HG03135 (cell line): ENCODE measurements around the gene FRRS1L.

Source experiments
- ATAC-seq: cut with Tn5 transposase; IDR thresholded peaks from one replicate; pipeline ENCODE4 v1.9.1; 2021; ENCODE audit warnings: mild to moderate bottlenecking, moderate library complexity; ENCODE audit not compliant: unreplicated experiment

FRRS1L gene, protein sequence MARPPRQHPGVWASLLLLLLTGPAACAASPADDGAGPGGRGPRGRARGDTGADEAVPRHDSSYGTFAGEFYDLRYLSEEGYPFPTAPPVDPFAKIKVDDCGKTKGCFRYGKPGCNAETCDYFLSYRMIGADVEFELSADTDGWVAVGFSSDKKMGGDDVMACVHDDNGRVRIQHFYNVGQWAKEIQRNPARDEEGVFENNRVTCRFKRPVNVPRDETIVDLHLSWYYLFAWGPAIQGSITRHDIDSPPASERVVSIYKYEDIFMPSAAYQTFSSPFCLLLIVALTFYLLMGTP

DNA sequence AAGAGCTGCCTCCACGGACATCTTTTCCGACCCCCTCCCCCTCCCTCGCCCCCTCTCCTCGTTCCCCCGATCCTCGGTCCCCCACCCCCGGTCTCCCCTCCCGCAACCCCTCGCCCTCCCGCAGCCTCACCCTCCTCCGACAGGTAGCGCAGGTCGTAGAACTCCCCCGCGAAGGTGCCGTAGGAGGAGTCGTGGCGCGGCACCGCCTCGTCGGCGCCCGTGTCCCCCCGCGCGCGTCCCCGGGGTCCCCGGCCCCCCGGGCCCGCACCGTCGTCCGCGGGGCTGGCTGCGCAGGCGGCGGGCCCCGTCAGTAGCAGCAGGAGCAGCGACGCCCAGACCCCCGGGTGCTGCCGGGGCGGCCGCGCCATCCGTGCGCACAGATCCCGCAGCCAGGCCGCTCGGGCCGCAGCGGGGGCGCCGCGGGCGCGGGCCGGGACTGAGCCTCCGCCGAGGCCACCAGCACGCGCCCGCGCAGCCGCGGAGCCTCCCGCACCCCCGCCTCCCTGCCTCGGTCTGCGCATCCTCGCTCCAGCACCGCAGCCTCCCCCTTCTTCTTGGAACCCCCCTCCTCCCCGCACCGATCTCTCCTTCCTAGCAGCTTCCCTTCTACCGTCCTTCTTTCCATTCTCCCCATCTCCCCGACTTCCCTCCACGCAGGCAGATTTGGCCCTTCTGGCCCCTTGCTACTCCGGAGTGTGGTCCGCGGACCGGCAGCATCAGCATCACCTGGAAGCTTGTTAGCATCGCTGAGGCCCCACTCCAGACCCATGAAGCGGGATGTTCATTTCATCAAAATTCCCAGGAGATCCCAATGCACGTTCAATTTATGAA lies at the start of gene FRRS1L:
Gene FRRS1L (minus strand): TSS at position 479 of the 831 bp plus-strand sequence. CDS start 111 bp downstream, at position 368.
- ATAC-seq, result no peak

DNA sequence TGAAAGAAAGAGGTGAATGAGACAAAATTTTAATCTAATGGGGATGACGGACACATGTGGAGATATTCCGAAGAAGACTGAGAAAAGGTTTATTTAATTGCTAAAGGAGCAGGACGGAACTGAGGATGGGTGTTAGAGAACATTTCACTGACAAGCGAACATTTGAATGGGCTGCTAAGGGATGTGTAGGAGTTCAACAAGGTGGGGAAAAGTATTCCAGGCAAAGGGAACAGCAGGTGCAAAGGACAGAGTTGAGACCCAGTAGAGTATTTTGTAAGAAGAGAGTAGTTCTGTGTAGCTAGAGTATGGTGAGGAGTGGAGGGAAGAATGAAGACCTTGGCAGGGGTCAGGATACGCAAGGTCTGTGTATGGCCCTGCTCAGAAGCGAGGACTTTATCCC lies 47.4 kb upstream of the FRRS1L start:
- ATAC-seq, result no peak

DNA sequence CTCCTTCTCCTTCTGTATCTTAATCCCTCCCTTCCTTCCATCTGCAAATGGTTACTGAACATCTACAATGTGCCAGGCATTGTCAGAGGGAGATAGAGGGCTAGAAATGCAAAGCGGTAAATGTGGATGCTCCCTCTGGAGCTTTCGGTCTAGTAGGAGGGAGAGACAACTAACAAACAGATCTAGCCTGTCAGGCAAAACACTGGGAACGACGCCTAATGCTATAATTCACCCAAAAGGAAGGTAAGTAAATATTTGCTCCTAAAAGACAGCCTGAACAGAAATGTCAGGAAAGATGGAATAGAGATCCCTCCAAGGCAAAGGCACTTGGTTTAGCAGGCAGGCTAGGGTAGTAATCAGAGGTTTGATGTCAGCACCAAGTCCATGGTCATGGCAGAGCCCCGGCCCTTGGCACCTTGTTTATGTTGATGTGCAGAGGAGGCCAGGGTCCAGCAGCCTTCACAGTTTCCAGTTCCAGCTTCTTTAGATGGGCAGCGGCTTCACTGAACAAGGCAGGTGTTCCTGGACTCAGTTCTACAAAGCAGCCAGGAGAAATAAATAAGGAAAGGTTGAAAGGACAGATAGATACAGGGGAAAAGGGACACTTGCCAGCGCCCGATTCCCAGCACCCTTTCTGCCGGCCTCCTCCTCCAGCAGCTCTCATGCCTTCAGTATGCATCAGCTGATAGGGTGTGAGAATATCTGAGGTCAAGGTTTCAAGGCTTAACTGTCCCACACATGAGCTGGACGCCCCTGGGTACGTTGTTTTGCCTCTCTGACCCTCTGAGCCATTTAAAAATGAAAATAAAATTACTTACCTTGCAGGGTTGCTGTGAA lies 46.5 kb upstream of the FRRS1L start:
- ATAC-seq, result no peak

DNA sequence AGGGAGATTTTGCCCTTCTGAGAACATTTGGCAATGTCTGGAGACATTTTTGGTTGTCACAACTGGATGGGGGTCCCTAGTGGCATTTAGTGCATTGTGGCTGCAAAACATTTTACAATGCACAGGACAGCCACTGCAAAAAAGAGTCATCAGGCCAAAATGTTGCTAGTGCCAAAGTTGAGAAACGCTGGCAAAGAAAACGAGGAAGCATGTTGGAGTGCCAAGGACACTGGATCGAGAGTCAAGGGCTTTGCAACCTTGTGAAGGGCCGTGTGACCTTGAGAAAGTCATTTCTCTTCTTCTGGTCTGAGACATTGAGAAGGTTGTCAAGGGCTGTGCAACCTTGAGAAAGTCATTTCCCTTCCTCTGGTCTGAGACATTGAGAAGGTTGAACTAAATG lies 45.7 kb upstream of the FRRS1L start:
- no peak for ATAC-seq

DNA sequence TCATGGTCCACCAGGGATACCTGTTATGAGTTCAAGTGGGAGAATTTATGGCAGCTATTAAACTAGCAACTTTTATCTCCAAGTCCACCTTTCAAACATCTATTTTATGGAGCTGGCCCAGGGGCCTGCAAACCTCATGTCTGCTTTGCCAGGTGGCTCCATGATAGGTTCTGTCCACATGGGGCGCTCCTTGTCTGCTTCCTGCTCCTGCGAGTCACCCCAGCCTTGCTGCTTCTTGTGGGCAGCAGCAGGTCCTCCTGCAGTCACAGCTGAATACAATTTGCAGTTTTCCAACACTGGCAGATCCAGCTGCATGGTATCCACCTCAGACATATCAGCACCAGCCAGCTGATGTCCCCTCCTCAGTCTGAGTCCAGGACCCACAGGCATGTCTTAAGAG lies 39.6 kb upstream of the FRRS1L start:
- ATAC-seq, result no peak

DNA sequence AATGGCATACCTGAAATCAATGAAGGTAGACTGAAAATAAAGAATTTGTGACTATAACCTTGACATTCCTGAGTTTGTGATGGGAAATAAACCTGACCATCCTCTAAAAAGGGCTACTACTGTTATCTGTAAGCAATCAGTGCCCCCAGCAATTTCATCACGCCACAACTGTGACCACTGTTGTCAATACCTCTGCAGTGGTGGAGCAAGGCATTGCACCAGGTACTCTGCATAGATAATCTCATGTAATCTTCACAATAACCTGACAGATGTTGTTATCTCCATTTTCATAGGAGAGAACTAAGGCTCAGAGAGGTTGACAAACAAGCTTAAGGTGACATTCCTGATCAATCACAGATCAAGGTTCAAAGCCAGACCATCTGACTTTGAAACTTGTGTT lies 38.5 kb upstream of the FRRS1L start:
- ATAC-seq, result no peak

DNA sequence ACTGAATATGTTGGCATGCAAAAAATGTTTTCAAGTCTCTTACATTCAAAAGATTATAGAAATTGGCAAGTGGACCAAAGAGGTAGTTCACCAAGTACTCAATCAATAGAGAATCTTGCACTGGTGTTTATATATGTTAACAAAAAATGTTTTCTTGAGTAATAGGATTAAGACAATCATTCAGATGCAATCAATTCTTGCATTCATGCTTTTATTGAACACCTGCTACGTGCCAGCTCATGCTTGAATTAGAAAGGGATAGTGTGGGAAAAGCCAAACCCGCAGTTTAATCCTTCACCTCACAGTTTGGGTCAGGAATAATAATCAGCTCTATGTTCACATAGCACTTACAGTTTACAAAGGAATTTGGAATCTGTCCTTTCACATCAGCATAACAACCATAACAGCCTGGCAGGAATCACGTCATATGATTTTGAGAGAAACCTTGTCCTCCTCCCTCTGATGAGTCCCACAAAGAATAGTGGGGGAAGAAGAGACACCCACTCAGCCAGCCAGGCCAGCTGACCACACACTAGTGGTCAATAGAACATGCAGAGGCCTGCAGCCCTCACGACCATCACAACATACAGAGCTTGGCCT lies 36.8 kb upstream of the FRRS1L start:
- no peak for ATAC-seq

DNA sequence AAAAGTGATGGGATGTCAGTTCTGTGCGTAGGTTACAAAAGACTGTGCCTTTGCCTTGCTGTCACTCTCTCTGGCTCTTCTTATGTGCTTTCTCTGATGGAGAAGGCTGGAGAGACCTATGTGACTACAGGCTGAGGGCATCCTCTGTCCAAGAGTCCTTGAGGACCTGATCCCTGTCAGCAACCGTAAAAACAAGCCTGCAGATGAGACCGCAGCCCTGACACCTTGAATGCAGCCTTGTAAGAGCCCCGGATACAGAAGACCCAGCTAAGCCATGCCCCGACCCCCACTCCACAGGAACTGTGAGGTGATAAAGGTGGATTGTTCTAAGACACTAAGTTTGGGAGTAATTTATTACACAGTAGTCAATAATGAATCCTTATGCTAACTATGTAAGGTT lies 32.6 kb upstream of the FRRS1L start:
- no peak for ATAC-seq

DNA sequence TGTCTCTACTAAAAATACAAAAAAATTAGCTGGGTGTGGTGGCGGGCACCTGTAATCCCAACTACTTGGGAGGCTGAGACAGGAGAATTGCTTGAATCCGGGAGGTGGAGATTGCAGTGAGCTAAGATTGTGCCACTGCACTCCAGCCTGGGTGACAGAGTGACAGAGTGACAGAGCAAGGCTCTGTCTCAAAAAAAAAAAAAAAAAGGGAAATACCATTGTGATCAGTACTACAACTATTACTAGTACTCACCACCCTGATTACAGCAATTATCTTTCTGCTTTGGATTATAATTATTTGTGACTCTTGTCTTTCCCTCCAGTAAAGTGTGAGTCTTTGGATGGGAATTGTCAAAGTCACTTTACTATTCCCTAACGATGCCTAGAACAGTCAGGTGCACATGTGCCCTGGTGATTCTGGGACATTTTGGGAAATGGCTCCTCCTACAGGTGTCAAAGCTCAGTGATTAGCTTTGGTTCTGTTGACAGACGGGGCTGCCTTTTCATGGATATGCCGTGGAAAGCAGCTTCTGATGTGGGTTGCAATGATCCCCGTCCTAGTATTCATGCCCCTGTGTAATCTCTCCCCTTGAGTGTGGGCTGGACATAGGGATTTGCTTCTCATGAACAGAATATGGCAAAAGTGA lies 31.8 kb upstream of the FRRS1L start:
- ATAC-seq, result no peak

DNA sequence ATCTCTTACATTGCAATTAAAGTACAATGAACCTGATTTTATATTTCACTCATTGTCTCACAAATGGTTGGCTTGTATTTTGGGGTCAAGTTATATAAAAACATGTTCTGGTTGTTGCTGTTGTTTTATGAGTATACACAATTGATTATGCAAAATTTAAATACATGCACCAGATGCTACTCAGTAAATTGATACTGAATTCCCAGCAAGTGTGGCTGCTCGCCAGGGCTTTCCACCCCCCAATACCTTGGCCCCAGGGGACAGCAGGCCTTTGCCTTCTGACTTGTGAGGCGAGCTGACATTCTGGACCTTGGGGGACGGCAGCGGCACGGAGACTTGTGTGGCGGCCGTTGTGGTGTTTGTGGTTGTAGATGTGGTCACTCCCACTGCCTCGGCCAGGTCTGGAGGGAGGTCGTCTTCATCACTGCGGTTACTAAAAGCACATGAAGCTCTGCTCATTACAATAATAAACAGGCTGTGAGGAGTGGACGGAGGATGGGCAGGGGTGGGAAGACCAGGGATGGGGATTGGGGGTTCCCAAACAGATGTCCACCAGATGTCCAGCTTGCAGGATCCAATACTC lies 27.0 kb upstream of the FRRS1L start:
- no peak for ATAC-seq

DNA sequence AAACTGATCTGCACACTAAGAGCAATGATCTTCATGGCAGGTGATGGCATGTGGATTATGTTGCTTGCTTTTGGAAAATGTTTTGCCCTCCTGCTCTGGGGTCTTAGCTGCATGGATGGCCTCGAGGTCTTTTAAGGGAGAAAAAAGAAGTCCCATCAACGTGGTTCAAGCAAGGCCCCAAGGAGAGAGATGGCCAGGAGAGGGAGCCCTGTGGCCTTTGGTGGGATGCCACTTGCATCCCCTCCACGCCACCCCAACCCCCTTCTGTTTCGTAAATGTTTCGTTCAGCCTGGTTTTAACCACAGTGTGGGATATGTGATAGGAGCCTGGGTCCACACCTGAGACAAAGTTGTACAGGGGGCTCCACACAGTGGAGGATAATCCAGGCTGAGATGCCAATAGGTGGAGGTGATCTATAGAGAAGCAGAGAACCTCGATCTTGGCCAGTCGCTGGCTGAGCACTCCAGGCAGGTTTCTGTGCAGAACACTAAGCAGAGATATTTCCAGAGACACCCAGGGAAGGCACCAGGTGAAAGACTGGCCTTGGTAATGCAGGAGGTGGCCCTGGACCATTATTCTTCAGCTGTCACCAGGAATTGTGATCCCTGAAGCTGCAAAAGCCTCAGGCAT lies 25.8 kb upstream of the FRRS1L start:
- ATAC-seq, result no peak

DNA sequence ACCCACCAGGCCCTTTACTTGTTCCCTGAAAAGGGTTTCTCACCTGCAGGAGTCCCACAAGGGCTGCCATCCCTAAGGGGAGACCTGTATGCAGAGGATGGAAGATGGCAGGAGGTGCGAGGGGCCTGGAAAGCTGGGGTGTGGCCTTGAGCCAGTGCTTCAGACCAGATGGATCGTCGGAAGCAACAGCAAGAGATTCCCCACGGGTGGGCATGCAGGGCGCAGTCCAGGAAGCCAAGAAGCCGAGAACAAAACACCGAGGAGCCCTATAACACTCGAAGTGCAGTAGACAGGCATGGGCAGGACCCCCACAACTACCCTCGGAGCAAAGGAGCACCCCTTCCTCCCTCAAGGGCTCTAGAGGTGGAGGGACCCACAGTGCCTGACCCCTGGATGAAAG lies 24.7 kb upstream of the FRRS1L start:
- no peak for ATAC-seq

DNA sequence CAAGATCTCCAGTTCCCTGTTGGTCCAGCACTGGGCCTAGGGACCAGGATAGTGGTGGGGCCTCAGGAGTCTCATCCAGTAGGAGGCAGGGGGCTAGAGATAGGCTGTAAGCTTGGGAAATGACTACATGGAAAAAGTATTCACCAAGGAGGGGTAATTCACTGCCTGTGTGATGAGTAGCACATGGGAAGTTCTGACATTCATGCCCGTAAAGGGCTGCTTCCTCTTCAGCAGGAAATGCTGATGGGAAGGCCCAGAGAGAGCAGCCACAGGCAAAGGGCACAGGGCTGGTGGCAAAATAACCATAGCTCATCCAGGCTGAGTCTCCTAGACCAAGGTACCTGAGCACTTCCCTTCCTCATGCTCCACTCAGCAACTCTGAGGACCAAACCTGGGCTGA lies 23.1 kb upstream of the FRRS1L start:
- no peak for ATAC-seq

DNA sequence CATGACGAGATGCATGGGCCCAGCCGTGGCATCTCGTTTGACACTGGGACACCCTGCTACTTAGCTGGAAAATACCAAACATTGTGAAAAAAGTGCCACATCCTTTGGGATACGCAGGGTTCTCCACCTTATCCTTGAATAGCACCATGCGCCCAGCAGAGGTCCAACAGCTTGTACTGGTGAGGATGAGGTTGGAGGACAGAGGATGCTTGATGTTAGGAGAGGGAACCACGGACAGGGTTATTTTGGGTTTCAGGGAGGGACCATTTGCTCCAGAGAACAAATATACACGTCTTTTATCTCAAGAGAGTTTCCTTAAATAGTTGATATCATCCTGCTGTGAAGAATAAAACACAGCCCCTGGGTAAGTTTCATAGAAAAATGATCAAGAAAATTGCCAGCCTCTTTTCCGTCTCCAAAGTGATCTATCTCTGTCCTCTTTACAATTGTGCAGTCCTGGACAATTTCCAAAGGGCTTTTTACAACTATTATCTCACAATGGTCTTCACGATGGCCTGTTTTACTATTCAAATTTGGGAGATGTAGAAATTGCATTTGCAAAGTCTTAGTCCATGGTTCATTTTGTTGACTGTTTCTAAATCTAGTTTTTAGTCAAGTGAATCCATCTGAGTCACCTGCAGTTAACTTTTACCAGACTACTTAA lies 19.9 kb upstream of the FRRS1L start:
- no peak for ATAC-seq

DNA sequence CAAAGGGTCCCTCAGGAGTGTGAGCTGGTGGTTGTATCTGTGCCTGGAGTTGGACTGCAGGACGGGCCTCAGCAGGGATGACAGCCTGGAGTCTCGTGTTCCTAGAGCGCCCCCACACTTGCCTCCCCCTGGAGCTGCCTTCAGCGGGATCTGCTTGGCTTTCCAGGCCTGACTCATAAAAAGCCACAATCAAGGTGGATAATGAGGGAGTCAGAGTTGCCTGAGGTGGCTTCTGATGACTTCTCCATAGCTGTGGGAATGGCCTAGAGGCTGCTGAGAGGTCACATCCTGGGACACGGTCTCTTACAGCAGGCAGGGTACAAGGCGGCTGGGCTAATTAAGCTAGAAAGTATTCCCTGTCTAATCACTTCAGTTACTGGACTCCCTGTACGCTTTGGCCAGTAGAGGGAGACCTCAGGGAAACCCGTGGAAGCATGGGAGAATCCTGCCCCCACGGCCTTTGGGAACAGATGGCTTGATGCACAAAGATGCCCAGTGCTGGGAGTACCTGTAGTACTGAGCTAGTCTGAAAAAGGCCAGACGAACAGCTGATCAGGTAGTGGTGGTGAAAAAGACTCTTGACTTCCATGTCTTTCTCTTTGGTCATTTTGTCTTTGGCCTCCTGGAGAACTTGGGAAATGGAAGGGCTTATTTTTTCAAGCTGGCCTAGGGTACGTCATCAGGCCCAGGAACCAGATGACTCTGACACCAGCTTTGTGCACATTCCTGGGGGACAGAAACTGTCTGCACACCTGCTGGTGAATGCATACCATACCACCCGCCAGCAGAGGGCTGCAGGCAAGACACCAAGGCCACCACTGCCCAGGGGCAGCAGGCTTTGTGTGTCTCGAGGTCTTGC lies 16.1 kb upstream of the FRRS1L start:
- no peak for ATAC-seq

DNA sequence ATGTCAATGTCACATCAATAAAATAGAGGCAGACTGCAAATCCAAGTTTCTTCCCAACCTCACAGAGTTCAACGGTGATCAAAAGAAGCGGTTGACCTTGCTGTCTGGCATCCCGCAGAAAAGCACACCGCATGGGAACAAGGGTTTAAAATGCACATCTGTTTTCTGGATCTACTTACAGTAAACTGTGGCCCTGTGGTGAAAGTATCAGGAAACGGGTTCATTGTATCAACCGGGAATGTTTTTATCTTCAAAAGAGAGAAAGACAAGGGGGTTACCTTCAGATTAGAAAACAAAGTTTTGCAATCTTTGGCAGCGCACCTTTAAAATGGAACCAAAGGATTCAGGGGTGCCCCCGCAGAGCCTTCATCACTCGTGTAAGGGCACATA lies 15.5 kb upstream of the FRRS1L start:
- ATAC-seq, result no peak

DNA sequence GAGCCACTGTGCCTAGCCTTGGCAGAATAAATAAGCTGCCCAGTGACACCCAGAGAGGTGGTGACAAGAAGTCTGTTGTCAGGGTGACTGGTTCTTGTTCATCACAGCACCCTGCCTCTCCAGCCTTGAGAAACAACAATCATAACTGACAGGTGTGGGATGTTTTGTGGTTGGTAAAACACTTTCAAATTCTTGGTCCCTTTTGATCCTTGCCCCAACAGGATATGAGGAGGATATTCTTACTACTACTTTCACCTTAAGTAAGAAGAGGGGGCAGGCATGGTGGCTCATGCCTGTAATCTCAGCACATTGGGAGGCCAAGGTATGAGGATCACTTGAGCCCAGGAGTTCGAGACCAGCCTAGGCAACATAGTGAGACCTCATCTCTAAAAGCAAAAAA lies 14.2 kb upstream of the FRRS1L start:
- peak; percentile 75 for ATAC-seq

DNA sequence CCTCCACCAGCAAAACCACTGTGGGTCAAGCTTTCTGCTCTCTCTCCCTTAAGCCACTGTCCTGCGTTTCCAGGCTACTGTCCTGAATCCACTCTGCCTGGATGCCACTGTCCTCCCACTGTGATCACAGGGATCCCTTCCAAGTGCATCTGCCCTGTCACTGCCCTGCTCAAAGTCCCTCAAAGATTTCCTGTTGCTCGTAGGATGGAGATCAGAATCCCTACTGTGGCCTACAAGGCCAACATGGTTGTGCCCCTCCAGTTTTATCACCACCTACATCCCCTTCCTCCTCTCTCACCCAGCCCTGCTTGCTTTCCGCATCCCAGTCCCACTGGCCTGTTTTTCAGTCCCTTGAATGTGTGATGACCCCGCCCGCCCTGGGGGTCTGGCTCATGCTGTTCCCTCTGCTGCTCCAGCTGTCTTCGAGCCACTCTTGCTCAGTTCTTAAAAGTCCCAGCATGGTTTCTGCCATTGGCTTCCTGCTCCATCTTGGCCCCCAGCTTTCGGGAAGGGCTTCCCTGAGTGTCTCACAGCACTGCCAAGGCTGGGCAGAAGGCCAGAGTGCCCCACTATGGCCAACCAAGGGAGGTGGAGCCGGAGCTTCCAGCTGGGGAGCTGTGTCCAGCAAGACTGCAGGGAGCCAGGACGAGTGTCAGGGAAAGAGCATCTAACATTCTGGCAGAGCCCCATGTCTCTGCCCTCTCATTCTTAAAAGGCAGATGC lies 12.9 kb upstream of the FRRS1L start:
- ATAC-seq, result no peak
